ENCODE measurements around the gene MUSTN1.

Gene MUSTN1

DNA sequence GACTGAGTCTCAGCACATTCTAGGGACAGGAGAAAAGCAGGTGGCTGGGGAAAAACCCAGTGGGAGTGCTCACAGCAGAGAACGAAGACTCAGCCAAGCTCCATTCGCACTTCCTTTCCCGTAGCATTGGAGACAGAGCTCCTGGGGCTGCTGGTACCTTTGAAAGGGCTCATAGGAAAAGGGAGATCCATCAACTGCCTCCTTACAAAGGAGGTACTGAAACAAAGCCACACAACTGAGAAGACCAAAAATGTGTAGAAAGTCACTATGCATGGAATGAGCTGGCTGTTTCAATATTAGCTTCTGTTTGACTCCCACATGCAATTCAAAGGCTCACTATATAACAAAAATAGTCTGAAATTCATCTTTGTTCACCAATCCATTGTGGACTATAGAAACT, 45.7 kb upstream of the MUSTN1 start:
- TF ChIP-seq, protein P1, sequence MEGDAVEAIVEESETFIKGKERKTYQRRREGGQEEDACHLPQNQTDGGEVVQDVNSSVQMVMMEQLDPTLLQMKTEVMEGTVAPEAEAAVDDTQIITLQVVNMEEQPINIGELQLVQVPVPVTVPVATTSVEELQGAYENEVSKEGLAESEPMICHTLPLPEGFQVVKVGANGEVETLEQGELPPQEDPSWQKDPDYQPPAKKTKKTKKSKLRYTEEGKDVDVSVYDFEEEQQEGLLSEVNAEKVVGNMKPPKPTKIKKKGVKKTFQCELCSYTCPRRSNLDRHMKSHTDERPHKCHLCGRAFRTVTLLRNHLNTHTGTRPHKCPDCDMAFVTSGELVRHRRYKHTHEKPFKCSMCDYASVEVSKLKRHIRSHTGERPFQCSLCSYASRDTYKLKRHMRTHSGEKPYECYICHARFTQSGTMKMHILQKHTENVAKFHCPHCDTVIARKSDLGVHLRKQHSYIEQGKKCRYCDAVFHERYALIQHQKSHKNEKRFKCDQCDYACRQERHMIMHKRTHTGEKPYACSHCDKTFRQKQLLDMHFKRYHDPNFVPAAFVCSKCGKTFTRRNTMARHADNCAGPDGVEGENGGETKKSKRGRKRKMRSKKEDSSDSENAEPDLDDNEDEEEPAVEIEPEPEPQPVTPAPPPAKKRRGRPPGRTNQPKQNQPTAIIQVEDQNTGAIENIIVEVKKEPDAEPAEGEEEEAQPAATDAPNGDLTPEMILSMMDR (conservative IDR thresholded peaks at IDR 0.05; ENCODE audit: low read length) = no peak
- TF ChIP-seq EZH2phosphoT487 (IDR thresholded peaks at IDR 0.05; ENCODE audit: borderline replicate concordance) = no peak
- H3K79me2 ChIP-seq (ENCODE audit: insufficient read depth, low read length) = no peaks in the 10 kb centered on the region
- H3F3A ChIP-seq (ENCODE audit: low read depth) = no peaks in the 10 kb centered on the region
- no peak overlapping the region for H3K9ac ChIP-seq (ENCODE audit: low read depth, low read length, poor library complexity, severe bottlenecking)
- H3K27me3 ChIP-seq (ENCODE audit: insufficient read depth, low read length, poor library complexity, severe bottlenecking) = no peaks in the 10 kb centered on the region
- H2AFZ ChIP-seq (ENCODE audit: low read length) = no peak overlapping the region
- H3K9me3 ChIP-seq (ENCODE audit: insufficient read depth, low read depth, low read length) = no peaks in the 10 kb centered on the region
- no peaks in the 10 kb centered on the region for H4K20me1 ChIP-seq (ENCODE audit: insufficient read depth, low read length, poor library complexity, severe bottlenecking)
- no peaks in the 10 kb centered on the region for H3K9me2 ChIP-seq (replicated peaks; ENCODE audit: low read depth, low read length)
- H3K36me3 ChIP-seq (ENCODE audit: insufficient read depth, low read length) = peaks cover 12% of the 10 kb centered on the region; the same call in 1 of the 2 replicates
- no peaks in the 10 kb centered on the region for H3K4me1 ChIP-seq (ENCODE audit: insufficient read depth, low read length, poor library complexity, severe bottlenecking)
- H3K4me3 ChIP-seq (ENCODE audit: low read length, poor library complexity, severe bottlenecking) = no peak overlapping the region
- H3K4me2 ChIP-seq (ENCODE audit: low read depth, low read length, poor library complexity, severe bottlenecking) = no peak overlapping the region

DNA sequence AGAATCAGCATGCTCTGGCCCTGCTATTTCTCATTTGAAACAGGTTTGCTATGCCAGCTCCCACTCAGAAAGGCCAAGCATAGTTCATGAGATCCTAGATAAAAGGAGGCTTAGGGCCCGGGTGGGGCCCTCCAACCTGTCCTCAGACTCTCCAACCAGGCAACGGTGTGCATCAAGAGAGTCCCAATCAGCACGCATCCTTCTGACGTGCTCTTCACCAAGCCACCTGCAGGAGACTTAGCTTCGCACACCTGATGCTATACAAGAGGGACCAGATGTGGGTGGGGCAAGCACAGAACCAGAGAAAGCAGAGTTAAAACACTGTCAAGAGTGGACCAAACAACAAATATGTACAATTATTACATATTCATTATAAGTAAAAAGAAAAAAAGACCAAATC, 45.2 kb upstream of the MUSTN1 start:
- no peaks in the 10 kb centered on the region for H3K9me2 ChIP-seq (replicated peaks; ENCODE audit: low read depth, low read length)
- H3K9me3 ChIP-seq (ENCODE audit: insufficient read depth, low read depth, low read length) = no peaks in the 10 kb centered on the region
- no peak overlapping the region for H3K4me3 ChIP-seq (ENCODE audit: low read length, poor library complexity, severe bottlenecking)
- H3K9ac ChIP-seq (ENCODE audit: low read depth, low read length, poor library complexity, severe bottlenecking) = no peak overlapping the region
- H3K79me2 ChIP-seq (ENCODE audit: insufficient read depth, low read length) = no peaks in the 10 kb centered on the region
- no peaks in the 10 kb centered on the region for H3F3A ChIP-seq (ENCODE audit: low read depth)
- TF ChIP-seq, protein P1 (conservative IDR thresholded peaks at IDR 0.05; ENCODE audit: low read length) = no peak
- no peak for TF ChIP-seq EZH2phosphoT487 (IDR thresholded peaks at IDR 0.05; ENCODE audit: borderline replicate concordance)
- no peaks in the 10 kb centered on the region for H3K27me3 ChIP-seq (ENCODE audit: insufficient read depth, low read length, poor library complexity, severe bottlenecking)
- H3K4me1 ChIP-seq (ENCODE audit: insufficient read depth, low read length, poor library complexity, severe bottlenecking) = no peaks in the 10 kb centered on the region
- H3K36me3 ChIP-seq (ENCODE audit: insufficient read depth, low read length) = peaks cover 8% of the 10 kb centered on the region; the same call in 1 of the 2 replicates
- H3K4me2 ChIP-seq (ENCODE audit: low read depth, low read length, poor library complexity, severe bottlenecking) = no peak overlapping the region
- H2AFZ ChIP-seq (ENCODE audit: low read length) = no peak overlapping the region
- no peaks in the 10 kb centered on the region for H4K20me1 ChIP-seq (ENCODE audit: insufficient read depth, low read length, poor library complexity, severe bottlenecking)

DNA sequence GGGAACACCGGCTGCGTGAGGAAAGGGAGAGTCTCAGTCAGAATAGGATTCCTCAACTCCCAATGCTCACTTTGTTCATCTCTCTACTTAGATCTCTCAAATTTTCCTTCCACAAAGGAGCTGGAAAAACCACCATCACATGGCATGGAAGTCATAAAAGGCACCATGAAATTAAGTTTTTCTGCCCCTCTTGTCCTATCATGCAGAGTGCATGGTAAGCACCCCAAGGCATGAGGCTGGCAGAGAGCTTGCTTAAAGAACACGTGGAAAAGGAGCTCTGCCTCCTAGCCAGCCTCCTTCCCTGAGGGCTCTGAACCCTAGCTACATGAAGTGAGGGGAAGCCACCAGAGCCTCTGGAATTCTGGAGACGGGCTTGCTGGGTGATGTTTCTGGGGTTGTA, 44.8 kb upstream of the MUSTN1 start:
- Histone ChIP-seq H3K79me2 (ENCODE audit: insufficient read depth, low read length) (no peaks in the 10 kb centered on the region), H3K9me3 (ENCODE audit: insufficient read depth, low read depth, low read length) (no peaks in the 10 kb centered on the region), H3K36me3 (ENCODE audit: insufficient read depth, low read length) (peaks cover 5% of the 10 kb centered on the region; the same call in 1 of the 2 replicates), H4K20me1 (ENCODE audit: insufficient read depth, low read length, poor library complexity, severe bottlenecking) (no peaks in the 10 kb centered on the region), H2AFZ (ENCODE audit: low read length) (no peak overlapping the region), H3K9me2 (replicated peaks; ENCODE audit: low read depth, low read length) (no peaks in the 10 kb centered on the region), H3K4me2 (ENCODE audit: low read depth, low read length, poor library complexity, severe bottlenecking) (no peak overlapping the region), H3K4me1 (ENCODE audit: insufficient read depth, low read length, poor library complexity, severe bottlenecking) (no peaks in the 10 kb centered on the region), H3K4me3 (ENCODE audit: low read length, poor library complexity, severe bottlenecking) (no peak overlapping the region), H3K27me3 (ENCODE audit: insufficient read depth, low read length, poor library complexity, severe bottlenecking) (no peaks in the 10 kb centered on the region), H3K9ac (ENCODE audit: low read depth, low read length, poor library complexity, severe bottlenecking) (no peak overlapping the region), H3F3A (ENCODE audit: low read depth) (no peaks in the 10 kb centered on the region)
- TF ChIP-seq EZH2phosphoT487 (IDR thresholded peaks at IDR 0.05; ENCODE audit: borderline replicate concordance) = no peak
- TF ChIP-seq, protein P1 (conservative IDR thresholded peaks at IDR 0.05; ENCODE audit: low read length) = no peak
